ENCODE measurements around the gene MEIOB. TPM values are rescaled to one million over a fixed set of nuclear protein-coding genes. Genes with fewer than 3 reads are reported as not detected.

The MEIOB gene
- total RNA-seq, 6 experiments from 2014 or later: 0.39 to 0.40 TPM; not detected in 4

DNA sequence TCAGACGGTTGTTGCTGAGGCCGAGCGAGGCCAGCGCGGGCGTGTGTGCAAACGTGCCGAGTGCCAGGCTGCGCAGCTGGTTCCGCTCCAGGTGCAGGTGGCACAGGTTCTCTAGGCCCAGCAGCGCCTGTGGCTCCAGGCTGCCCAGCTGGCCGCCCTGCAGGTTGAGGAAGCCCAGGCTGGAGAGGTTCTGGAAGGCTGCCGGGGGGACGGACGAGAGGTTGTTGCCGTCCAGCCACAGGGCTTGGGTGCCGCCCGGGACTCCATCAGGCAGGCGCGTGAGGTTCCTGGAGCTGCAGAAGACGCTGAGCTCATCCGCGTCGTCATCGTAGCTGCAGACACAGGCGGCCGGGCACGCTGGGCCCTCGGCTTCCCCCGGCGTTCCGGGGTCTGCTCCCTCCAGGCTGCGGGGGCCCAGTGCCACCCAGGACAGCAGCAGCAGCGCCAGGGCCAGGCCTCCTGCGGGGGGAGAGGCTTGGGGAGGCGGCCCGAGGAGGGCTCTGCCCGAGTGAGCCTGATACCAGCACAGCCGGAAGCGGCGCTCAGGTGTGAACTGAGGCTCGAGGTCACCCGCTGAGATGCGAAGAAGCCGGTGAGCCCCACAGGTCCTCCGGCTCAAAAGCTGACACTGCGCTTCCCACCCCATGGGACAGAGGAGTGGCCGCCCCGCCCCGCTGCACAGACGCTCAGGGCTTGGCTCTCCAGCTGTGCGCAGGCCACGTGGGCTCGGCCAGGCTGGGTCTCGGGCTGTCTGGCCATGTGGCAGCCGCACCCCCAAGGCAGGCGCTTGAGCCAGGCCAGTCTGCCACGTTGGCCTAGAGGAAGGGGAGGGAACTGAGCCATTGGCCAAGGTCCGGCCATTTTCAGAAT, 79.8 kb downstream of the MEIOB start:
- peak overlapping the region in 2 of 3 donors; percentile 73 to 78 for H3K27ac ChIP-seq
- H3K4me1 ChIP-seq: peaks cover 0 to 38% (median 6%) of the 10 kb centered on the region in 4 donors
- H3K4me3 ChIP-seq: peak overlapping the region in 2 of 3 donors; percentile 73 to 74
- H3K9me3 ChIP-seq: no peaks in the 10 kb centered on the region
- no peak for TF ChIP-seq POLR2A (IDR thresholded peaks at IDR 0.05)
- TF ChIP-seq, protein P1, sequence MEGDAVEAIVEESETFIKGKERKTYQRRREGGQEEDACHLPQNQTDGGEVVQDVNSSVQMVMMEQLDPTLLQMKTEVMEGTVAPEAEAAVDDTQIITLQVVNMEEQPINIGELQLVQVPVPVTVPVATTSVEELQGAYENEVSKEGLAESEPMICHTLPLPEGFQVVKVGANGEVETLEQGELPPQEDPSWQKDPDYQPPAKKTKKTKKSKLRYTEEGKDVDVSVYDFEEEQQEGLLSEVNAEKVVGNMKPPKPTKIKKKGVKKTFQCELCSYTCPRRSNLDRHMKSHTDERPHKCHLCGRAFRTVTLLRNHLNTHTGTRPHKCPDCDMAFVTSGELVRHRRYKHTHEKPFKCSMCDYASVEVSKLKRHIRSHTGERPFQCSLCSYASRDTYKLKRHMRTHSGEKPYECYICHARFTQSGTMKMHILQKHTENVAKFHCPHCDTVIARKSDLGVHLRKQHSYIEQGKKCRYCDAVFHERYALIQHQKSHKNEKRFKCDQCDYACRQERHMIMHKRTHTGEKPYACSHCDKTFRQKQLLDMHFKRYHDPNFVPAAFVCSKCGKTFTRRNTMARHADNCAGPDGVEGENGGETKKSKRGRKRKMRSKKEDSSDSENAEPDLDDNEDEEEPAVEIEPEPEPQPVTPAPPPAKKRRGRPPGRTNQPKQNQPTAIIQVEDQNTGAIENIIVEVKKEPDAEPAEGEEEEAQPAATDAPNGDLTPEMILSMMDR (IDR thresholded peaks at IDR 0.05): peak in 1 of 4 donors; percentile 13
- ATAC-seq: peak; percentile 45 to 73 (median 63)
- 20% methylated on average over 1 of the region's 59 CpGs for WGBS (ENCODE audit: insufficient coverage, low coverage, low lambda C conversion rate, missing lambda C conversion rate)
- intact Hi-C loops (cut with DNase I): no loop called here
- no peaks in the 10 kb centered on the region for H3K27me3 ChIP-seq
- peaks cover 0 to 14% (median 7%) of the 10 kb centered on the region in 4 donors for H3K36me3 ChIP-seq
- peak; percentile 69 to 88 (median 88) for DNase-seq

DNA sequence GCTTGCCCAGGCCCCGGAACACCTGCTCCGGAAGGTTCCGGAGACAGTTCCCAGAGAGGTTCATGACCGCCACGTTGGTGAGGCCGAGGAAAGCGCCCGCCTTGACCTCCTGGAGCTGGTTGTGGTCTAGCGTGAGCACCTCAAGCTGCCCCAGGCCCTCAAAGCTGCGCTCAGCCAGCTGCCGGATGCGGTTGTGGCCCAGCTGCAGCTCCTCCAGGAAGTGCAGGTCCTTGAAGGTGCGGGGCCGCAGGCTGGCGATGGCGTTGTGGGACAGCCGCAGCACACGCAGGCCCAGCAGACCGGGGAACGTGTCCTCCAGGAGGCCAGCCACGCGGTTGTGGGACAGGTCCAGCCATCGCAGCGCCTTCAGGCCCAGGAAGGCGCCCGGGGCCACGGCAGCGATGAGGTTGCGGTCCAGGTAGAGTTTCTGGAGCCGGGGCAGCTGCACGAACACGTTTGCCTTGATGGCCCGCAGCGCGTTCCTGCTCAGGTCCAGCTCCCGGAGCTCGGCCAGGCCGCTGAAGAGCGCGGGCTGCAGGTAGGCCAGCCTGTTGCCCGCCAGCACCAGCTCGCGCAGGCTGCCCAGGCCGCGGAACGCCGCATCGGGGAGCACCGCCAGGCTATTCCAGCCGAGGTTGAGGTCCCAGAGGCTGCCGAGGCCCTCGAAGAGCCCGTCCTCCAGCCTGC, 80.6 kb downstream of the MEIOB start:
- H3K4me3 ChIP-seq: no peak overlapping the region
- H3K27me3 ChIP-seq: no peaks in the 10 kb centered on the region
- H3K36me3 ChIP-seq: peaks cover 0 to 14% (median 7%) of the 10 kb centered on the region in 4 donors
- intact Hi-C loops (cut with DNase I): no loop called here
- H3K4me1 ChIP-seq: peaks cover 0 to 38% (median 6%) of the 10 kb centered on the region in 4 donors
- WGBS (ENCODE audit: insufficient coverage, low coverage, low lambda C conversion rate, missing lambda C conversion rate): no CpG with 5 or more reads among the region's 53 CpGs
- DNase-seq: peak in 1 of 3 donors; percentile 58
- no peaks in the 10 kb centered on the region for H3K9me3 ChIP-seq
- TF ChIP-seq POLR2A (IDR thresholded peaks at IDR 0.05): no peak
- no peak overlapping the region for H3K27ac ChIP-seq
- ATAC-seq: no peak

DNA sequence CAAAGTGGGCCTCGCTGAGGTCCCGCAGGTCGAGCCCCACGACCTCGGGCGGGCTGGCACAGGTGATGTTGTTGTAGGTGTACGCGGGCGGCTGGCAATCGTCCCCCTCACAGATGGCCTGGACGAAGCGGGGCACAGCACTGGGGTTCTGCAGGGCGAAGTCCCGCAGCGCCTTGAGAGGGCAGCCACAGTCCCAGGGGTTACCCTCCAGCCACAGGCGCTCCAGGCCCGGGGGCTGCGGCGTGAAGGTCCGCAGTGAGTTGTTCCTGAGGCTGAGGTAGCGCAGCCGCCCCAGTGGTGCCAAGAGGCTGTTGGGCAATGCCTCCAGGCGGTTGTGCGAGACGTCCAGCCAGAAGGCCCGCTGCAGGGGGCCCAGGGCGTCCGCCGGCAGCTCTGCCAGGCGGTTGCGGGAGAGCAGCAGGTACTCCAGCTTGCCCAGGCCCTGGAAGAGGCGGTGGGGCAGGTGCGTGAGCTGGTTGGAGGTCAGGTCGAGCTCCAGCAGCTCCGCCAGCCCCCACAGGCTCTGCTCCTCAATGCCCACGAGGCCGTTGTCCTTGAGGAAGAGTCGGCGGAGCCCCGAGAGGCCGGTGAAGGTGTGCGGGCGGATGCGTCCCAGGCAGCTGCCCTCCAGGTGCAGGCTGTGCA, 81.2 kb downstream of the MEIOB start:
- intact Hi-C loops (cut with DNase I): no loop called here
- TF ChIP-seq, protein P1 (IDR thresholded peaks at IDR 0.05): no peak
- no peak for TF ChIP-seq POLR2A (IDR thresholded peaks at IDR 0.05)
- no peaks in the 10 kb centered on the region for H3K9me3 ChIP-seq
- no peak overlapping the region for H3K4me3 ChIP-seq
- H3K27ac ChIP-seq: no peak overlapping the region
- DNase-seq (peak; percentile 30 to 62 (median 51)), ATAC-seq (no peak)
- 37% methylated on average over 4 of the region's 44 CpGs for WGBS (ENCODE audit: insufficient coverage, low coverage, low lambda C conversion rate, missing lambda C conversion rate)
- peaks cover 0 to 14% (median 7%) of the 10 kb centered on the region in 4 donors for H3K36me3 ChIP-seq
- peaks cover 0 to 38% (median 6%) of the 10 kb centered on the region in 4 donors for H3K4me1 ChIP-seq
- no peaks in the 10 kb centered on the region for H3K27me3 ChIP-seq

DNA sequence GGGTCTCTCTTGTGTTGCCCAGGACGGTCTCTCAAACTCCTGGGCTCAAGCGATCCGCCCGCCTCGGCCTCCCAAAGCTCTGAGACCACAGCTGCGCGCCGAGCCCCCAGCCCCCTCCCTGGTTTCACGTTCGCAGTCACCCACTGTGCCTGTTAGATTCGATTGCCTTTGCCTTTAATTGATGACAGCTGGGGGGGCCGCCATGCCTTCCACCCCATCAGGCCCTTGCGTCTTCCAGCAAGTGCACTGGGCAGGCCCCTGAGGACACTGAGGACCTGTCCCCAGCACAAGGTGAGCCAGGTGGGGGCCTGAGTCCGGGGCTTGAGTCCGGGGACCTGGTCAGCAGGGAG, 81.7 kb downstream of the MEIOB start:
- no peaks in the 10 kb centered on the region for H3K27me3 ChIP-seq
- H3K9me3 ChIP-seq: no peaks in the 10 kb centered on the region
- WGBS (ENCODE audit: insufficient coverage, low coverage, low lambda C conversion rate, missing lambda C conversion rate): 85% methylated on average over 13 of the region's 15 CpGs
- ATAC-seq (no peak), DNase-seq (no peak)
- peaks cover 0 to 35% (median 6%) of the 10 kb centered on the region in 4 donors for H3K4me1 ChIP-seq
- TF ChIP-seq POLR2A (IDR thresholded peaks at IDR 0.05): no peak
- TF ChIP-seq, protein P1 (IDR thresholded peaks at IDR 0.05): no peak
- H3K36me3 ChIP-seq: peaks cover 0 to 14% (median 7%) of the 10 kb centered on the region in 4 donors
- H3K27ac ChIP-seq: no peak overlapping the region
- intact Hi-C loops (cut with DNase I): no loop called here
- H3K4me3 ChIP-seq: no peak overlapping the region

Data from right lobe of liver (tissue), 6 donors.